Activated naive CD4-positive, alpha-beta T cell treated with anti-CD3 and anti-CD28 coated beads, Interleukin-2, amount 50 U/mL, for 72 hours (primary cell): ENCODE data around the gene WASF2. TPM values are rescaled to one million over a fixed set of nuclear protein-coding genes. Genes with fewer than 3 reads are reported as not detected.

Experiments
- ATAC-seq, 2 donors: fragments of 150-1000 bp; cut with Tn5 transposase; 2 replicates each; pipeline ENCODE4 v1.10.0; 2021; ENCODE audit warnings: mild to moderate bottlenecking in 2 of 2, moderate library complexity in 2 of 2
- DNase-seq, 2 donors: peaks; one replicate each; pipeline ENCODE4 v3.0.0; 2021 to 2022; ENCODE audit warnings: low spot score in 2 of 2
- H3K27ac Mint-ChIP-seq, 2 donors: one replicate each; pipeline ENCODE4 v1.8.0; 2022; ENCODE audit warnings: mild to moderate bottlenecking in 2 of 2, mixed read lengths in 2 of 2
- H3K36me3 Mint-ChIP-seq, 2 donors: one replicate each; pipeline ENCODE4 v1.8.0; 2022; ENCODE audit warnings: mixed read lengths in 2 of 2
- H3K9me3 Mint-ChIP-seq, 2 donors: one replicate each; pipeline ENCODE4 v1.8.0; 2022; ENCODE audit warnings: mixed read lengths in 2 of 2
- total RNA-seq, 2 donors: library from RNA; stranded (reverse); gene quantifications; one replicate each; pipeline ENCODE4 v1.2.3, GENCODE V29; 2022

WASF2 gene
- total RNA-seq, 2 donors from 2014 or later: 97.8 to 116 TPM

DNA sequence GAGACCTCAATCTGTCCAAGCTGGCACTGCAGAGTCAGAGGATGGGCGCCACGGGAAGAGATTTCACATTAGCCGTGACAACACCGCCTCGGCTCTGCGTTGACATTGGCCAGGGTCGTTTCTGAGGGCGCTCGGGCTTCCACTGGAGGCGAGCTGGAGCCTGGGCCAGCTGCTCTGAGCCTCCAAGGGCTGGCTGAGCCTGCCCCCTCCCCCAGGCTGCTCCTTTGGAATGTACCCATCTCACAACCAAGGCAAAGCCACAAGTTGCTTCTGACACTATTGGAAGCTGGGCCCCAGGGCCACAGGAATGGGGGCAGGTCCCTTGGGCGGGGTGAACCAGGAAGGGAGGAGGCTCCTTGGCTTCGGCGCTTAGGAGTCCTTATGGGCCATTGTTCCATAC is 84.9 kb downstream of the WASF2 start:
- no peak overlapping the region for H3K27ac Mint-ChIP-seq
- no peaks in the 10 kb centered on the region for H3K9me3 Mint-ChIP-seq
- no peaks in the 10 kb centered on the region for H3K36me3 Mint-ChIP-seq
- no peak for DNase-seq
- no peak for ATAC-seq

DNA sequence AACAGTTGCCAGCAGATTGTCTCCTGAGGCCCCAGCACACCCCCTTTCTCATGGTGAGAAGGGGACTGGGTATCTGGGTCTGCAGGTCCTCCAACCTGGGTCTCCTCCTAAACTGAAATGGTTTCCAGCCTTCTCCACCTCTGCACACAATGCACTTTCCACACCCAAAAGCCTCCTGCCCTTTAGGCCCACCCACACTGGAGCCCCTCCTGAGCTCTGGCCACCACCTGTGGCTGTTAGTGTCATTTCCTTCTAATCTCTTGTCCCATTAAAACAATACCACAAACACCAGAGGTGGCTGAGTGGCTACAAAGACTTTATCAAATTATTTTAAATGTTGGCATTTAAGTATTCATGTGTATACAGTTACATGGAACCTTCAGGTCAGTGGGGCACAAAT is 86.0 kb downstream of the WASF2 start:
- peak overlapping the region; percentile 40 to 94 for H3K27ac Mint-ChIP-seq
- no peaks in the 10 kb centered on the region for H3K9me3 Mint-ChIP-seq
- H3K36me3 Mint-ChIP-seq: no peaks in the 10 kb centered on the region
- DNase-seq: no peak
- ATAC-seq: no peak

GRCh38 chr1:27403065-27403726 is 86.8 kb downstream of the WASF2 start:
- DNase-seq (no peak), ATAC-seq (peak; percentile 36 to 42)
- peak overlapping the region; percentile 40 to 68 for H3K27ac Mint-ChIP-seq

DNA sequence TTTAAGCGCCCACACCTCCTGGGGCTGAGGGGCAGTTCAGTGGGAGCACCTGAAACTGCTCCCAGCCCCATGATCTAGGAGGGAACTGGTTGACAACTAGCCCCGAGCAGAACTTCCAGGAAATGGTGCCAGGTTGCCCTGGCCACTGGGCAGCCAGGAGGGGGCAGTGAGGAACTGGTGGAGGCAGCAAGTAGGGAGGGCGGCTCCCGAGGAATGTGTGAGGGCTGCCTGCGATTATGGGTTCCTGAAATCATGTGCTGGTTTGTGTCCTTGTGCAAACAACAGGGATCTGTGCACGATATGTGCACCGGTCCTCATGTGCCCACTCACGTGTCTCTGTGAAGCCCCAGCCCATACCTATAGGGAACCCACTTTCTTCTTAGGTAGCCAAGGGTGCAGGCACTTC is 87.6 kb downstream of the WASF2 start:
- Mint-ChIP-seq H3K27ac (peak overlapping the region in 1 of 2 donors; percentile 39), H3K36me3 (no peaks in the 10 kb centered on the region), H3K9me3 (no peaks in the 10 kb centered on the region)
- DNase-seq (no peak), ATAC-seq (no peak)

More at GRCh38 chr1:27403065-27403726, 86.8 kb downstream of the WASF2 start:
- no peaks in the 10 kb centered on the region for H3K9me3 Mint-ChIP-seq
- no peaks in the 10 kb centered on the region for H3K36me3 Mint-ChIP-seq

GRCh38 chr1:27400963-27401341 is 89.0 kb downstream of the WASF2 start:
- no peaks in the 10 kb centered on the region for H3K9me3 Mint-ChIP-seq
- no peak overlapping the region for H3K27ac Mint-ChIP-seq
- no peak for DNase-seq
- ATAC-seq: no peak
- H3K36me3 Mint-ChIP-seq: no peaks in the 10 kb centered on the region

DNA sequence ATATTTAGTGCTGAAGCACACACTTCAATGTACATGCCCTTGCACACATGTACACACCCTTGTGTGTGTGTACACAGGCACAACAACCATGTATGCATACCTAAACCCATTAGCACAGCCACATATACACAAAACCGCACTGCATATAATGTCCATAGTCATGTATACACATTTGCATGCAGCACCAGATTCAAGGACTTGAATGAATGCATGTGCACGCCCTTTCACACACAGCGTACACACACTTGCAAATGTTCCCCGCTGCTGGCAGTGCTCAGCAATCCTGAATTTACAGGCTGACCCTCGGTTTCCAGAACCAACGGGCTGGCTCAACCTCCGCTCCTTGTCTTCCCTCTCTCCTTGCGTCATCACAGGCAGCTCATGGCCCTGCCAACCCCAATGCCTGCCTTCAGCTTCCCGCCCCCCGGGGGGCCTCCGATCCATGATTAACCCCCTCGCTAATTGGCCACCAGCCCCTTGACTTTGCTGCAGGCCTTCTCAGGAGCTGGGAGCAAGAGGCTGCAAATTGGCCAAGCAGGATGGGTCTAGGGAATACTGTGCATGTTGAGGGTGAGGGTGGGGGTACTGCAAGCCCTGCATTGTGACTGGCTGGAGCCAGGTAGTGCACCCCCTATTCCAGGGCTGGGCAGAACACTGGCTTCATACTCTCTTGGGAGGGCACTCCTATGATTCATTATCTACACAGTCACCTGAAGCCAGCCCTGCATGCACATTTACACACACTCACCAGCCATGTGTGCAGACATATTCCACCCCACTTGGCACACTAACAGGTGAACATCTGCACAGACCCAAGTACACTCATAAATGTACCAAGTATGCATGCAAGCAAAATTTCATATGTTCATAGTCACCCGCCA is 89.6 kb downstream of the WASF2 start:
- ATAC-seq: no peak
- H3K36me3 Mint-ChIP-seq: no peaks in the 10 kb centered on the region

DNA sequence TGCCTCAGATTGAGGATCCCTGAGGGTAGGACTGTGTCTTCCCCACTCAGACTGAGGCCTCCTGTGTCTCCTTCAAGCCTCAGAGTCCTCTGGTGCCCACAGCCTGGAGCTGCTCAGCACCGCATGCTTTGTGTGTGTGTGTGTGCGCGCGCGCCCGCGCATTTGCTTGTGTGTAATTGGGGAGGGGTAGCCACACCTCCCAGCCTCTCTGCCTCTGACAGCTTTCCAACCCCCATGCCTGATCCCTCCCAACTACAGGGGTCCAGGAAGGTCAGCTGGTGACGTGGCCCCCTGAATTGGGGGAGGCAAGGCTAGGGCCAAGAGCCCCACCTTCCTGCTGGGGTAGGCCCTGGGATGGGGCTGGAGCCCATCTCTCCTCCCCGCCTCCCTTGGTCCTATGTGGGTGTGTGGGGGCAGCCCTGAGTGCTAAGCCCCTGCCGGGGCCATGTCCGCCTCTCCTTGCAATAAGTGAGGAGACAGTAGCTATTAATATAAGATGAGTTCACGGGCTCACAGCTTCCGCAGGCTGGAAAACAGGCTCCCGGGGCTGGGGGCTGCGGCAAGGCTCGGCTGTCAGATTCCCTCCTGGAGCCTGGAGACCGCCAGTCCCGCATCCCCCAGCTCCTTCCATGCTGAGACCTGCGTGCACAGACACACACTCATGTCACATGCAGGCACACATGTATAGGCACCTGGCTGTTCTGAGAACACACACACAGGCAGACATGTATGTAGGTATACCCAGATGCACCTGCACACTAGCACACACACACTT is 90.5 kb downstream of the WASF2 start:
- no peak for DNase-seq
- H3K27ac Mint-ChIP-seq: peak overlapping the region; percentile 68 to 91

More for the DNA sequence above, 89.6 kb downstream of the WASF2 start:
- H3K27ac Mint-ChIP-seq: peak overlapping the region in 1 of 2 donors; percentile 72
- DNase-seq: no peak
- H3K9me3 Mint-ChIP-seq: no peaks in the 10 kb centered on the region

DNA sequence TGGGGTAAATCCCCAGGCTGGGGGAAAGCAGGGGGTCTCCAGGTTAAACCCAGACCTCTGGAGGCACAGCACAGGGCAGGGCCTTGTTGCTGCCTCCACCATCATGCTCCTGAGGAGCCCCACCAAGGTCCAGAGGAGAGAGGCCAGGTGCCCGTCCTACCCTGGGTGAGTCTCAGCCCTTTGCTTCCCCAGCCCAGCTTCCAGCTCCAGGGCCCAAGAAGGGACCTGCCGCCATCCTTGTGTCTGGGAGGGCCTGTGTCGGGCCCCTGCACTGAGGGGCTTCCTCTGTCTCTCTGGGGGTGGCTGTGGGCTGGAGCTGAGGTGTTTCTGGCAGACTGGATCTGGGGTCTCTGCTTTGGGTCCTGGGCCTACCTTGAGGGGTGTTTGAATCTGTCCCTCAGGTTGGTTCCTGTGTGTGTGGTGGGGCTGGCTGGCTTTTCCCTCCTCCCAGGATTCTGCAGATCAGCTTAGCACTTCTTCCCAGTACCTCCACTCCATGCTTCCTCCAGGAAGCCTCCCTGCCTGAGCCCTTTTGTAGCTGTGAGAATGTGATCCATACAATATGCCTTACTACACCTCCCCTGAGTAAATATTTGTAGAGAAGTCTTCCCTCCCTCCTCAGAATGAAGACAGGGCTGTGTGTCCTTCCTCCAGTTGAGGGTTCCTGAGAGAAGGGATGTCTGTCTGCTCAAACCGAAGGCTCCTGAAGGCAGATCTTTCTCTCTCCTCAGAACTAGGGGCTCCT is 91.4 kb downstream of the WASF2 start:
- no peak for ATAC-seq
- no peaks in the 10 kb centered on the region for H3K36me3 Mint-ChIP-seq
- H3K9me3 Mint-ChIP-seq: no peaks in the 10 kb centered on the region

More for the DNA sequence above, 90.5 kb downstream of the WASF2 start:
- ATAC-seq: no peak
- no peaks in the 10 kb centered on the region for H3K36me3 Mint-ChIP-seq
- no peaks in the 10 kb centered on the region for H3K9me3 Mint-ChIP-seq

GRCh38 chr1:27397749-27398148 is 92.2 kb downstream of the WASF2 start:
- H3K9me3 Mint-ChIP-seq: no peaks in the 10 kb centered on the region
- peak overlapping the region in 1 of 2 donors; percentile 37 for H3K27ac Mint-ChIP-seq
- ATAC-seq: no peak
- no peak for DNase-seq
- H3K36me3 Mint-ChIP-seq: no peaks in the 10 kb centered on the region

More for the DNA sequence above, 91.4 kb downstream of the WASF2 start:
- H3K27ac Mint-ChIP-seq: peak overlapping the region in 1 of 2 donors; percentile 91
- DNase-seq: no peak

GRCh38 chr1:27397110-27397509 is 92.9 kb downstream of the WASF2 start:
- no peaks in the 10 kb centered on the region for H3K9me3 Mint-ChIP-seq
- ATAC-seq: no peak
- peak overlapping the region in 1 of 2 donors; percentile 89 for H3K27ac Mint-ChIP-seq

GRCh38 chr1:27395441-27396195 is 94.3 kb downstream of the WASF2 start:
- Mint-ChIP-seq H3K9me3 (no peaks in the 10 kb centered on the region), H3K27ac (no peak overlapping the region), H3K36me3 (no peaks in the 10 kb centered on the region)
- DNase-seq: peak; percentile 81 to 82
- peak; percentile 30 to 31 for ATAC-seq

More at GRCh38 chr1:27397110-27397509, 92.9 kb downstream of the WASF2 start:
- no peaks in the 10 kb centered on the region for H3K36me3 Mint-ChIP-seq
- DNase-seq: no peak

DNA sequence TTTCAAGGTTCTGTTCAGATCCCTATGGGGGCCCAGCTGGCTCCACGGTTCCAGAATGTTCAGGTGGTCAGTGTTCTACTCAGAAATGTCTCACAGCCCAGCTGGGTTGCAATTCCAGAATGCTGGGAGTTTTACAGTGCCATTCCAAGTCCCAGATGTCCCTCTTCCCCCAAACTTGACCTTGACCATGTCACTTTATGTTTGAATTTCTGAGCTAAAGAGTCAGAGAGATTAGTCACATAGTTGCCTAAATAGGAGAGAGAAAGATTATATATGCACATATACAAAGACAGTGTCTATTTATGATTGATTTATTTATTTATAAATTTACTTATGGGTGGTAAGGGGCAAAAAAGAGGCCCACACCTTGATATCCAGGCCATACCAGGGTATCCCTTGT is 95.0 kb downstream of the WASF2 start:
- ATAC-seq (no peak), DNase-seq (no peak)
- H3K9me3 Mint-ChIP-seq: no peaks in the 10 kb centered on the region
- H3K27ac Mint-ChIP-seq: peak overlapping the region in 1 of 2 donors; percentile 23
- no peaks in the 10 kb centered on the region for H3K36me3 Mint-ChIP-seq

DNA sequence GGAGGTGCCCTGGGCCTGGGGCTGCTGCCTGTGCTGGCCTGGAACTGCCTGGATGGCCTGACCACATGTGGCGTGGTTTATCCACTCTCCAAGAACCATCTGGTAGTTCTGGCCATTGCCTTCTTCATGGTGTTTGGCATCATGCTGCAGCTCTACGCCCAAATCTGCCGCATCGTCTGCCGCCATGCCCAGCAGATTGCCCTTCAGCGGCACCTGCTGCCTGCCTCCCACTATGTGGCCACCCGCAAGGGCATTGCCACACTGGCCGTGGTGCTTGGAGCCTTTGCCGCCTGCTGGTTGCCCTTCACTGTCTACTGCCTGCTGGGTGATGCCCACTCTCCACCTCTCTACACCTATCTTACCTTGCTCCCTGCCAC is 95.7 kb downstream of the WASF2 start:
- no peak for ATAC-seq
- Mint-ChIP-seq H3K9me3 (no peaks in the 10 kb centered on the region), H3K27ac (peak overlapping the region in 1 of 2 donors; percentile 23), H3K36me3 (no peaks in the 10 kb centered on the region)
- DNase-seq: no peak

GRCh38 chr1:27393641-27394281 is 96.2 kb downstream of the WASF2 start:
- ATAC-seq (no peak), DNase-seq (no peak)
- H3K36me3 Mint-ChIP-seq: no peaks in the 10 kb centered on the region
- peak overlapping the region in 1 of 2 donors; percentile 72 for H3K27ac Mint-ChIP-seq
- H3K9me3 Mint-ChIP-seq: no peaks in the 10 kb centered on the region
